Left cardiac atrium (tissue), 4 donors: ENCODE measurements around the gene SHD. TPM values are rescaled to one million over a fixed set of nuclear protein-coding genes. Genes with fewer than 3 reads are reported as not detected.
A peak's percentile ranks its signal among the peaks of the same experiment; 100 is the strongest.

Source experiments
- ATAC-seq, 2 donors: fragments of 200-7000 bp; cut with Tn5 transposase; one replicate each; pipeline ENCODE4 v1.9.1; 2020; ENCODE audit warnings: mild to moderate bottlenecking in 2 of 2, moderate library complexity in 2 of 2
- DNase-seq: peaks from one replicate; pipeline ENCODE4 v3.0.0-alpha.2; 2020
- intact Hi-C, 2 donors: fragments of 100-400 bp; cut with DNase I; formaldehyde crosslinking; loops; one replicate each; pipeline versions ENCODE4 v1.14.1 to v1.15.1; 2022 to 2023
- total RNA-seq, 2 donors: library from RNA; stranded (reverse); fragmentation: NEBNext Ultra II Directional; extraction: Animal tissue kit (Norgen Biotek cat#: 25700); gene quantifications; one replicate each; pipeline ENCODE4 v1.2.1, GENCODE V29; 2021
- donor health status: DM: no; HTN: yes; CAD: no.
- donor health status: DM: no; HTN: yes; CAD: no; lungs with severe emphysema.
- donor health status: DM: yes; HTN: yes; CAD: no.
- donor health status: Dilated cardiomyopathy.

SHD gene
- total RNA-seq, 2 donors from 2014 or later, result 21.4 to 37.0 TPM

DNA sequence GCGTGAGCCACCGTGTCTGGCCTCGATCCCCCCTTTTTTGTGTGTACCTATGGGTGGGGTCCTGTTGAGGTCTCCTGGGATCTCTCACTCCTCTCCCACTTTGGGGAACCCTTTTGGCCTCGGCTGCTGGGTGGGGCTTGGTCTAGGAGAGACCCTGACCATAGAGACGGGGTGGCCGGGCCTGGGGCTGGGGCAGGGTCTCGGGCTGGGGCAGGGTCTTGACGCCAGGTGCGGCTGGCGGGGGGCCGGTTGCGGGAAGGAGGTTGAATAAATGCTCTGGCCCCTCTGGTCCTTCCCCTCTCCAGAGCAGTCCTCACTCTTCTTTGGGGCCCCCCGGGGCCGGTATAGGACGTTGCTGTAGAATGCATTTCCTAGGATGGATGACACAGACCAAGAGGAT, 13.4 kb downstream of the SHD start:
- ATAC-seq (no peak), DNase-seq (no peak)
- intact Hi-C loops, result no loop called here

DNA sequence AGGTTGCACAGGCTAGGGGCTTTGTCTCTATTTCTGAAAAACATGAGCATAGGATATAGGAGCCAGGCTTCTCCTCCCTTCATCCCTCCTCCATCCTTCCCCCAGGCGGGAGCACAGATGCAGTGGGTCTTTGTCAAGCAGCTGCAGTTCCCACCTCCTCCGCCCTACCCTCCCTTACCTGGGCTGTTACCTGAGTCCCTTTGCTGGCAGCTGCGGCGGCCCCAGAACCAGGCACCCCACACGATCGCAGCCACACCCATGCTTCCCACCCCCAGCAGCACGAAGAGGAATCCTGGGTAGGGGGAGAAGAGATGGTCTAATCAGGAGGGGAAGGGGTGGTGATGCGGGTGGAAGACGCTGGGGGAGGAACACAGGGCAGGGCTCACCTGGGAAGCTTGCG, 15.3 kb downstream of the SHD start:
- intact Hi-C loops, result no loop called here

DNA sequence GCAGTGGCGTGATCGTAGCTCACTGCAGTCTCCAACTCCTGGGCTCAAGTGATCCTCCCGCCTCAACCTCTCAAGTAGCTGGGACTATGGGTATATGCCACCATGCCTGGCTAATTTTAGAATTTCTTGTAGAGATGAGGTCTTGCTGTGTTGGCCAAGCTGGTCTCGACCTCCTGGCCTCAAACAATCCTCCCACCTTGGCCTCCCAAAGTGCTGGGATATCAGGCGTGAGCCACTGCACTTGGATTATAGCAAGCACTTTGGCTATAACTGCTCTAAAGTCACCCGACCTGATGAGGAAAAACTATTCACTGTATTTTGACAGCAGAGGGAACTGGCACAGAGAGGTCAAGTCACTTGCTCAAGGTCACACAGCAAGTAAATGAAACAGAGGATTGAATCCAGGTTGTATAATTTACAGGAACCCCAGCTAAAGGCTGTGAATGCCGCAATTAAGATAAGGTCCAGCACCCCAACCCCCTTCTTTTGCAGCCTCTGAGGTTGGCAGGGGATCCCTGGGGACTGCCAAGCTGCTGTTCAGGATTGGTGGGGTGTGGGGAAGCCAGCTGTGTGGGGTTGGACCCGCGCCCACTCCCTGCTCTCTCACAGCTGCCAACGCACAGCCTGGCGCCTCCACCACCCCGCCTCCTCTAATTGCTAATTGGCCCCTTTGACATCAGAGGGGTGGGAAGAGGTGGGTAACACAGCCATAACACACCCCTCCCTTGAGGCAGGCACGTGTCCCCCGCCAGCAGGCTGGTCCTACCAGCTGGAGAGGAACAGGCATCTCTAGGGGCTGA, 17.1 kb downstream of the SHD start:
- intact Hi-C loops, result no loop called here
- ATAC-seq (peak in 1 of 2 donors; percentile 27), DNase-seq (no peak)

More for the DNA sequence above, 15.3 kb downstream of the SHD start:
- DNase-seq (no peak), ATAC-seq (no peak)

DNA sequence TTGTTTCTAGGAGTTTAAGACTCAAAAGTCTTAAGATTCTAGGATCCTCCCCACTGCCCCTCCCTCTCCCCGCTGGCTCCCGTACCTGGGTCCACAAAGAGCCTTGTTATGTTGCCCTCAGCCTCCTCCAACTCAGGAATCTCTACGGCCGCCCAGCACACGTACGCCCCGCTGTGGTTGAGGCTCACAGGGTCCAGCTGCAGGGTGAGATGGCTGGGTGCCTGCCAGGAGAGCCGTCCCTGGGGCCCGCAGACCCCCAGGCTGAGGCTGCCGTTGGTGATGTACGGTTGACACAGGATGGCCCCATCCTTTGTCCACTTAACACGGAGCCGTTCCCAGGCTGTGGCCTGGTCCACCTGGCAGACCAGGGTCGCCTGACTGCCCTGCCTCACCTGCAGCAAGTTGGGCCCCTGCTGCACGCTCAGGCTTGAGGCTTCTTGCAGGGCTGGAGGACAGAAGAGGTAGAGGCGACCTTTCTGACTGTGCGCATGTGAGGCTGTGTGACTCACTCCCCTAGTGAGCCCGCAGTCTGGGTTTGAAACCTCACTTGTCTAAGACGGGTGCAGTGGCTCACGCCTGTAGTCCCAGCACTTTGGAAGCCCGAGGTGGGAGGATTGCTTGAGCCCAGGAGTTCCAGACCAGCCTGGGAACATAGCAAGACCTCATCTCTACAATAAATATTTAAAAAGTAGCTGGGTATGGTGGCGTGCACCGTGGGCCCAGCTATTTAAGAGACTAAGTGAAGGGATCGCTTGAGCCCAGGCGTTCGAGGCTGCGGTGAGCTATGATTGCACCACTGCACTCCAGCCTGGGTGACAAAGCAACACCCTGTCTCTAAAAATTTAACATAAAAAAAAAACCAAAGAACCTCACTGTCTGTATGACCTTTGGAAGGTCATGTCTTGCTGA, 19.1 kb downstream of the SHD start:
- no peak for ATAC-seq
- intact Hi-C loops, result no loop called here
- DNase-seq, result no peak

DNA sequence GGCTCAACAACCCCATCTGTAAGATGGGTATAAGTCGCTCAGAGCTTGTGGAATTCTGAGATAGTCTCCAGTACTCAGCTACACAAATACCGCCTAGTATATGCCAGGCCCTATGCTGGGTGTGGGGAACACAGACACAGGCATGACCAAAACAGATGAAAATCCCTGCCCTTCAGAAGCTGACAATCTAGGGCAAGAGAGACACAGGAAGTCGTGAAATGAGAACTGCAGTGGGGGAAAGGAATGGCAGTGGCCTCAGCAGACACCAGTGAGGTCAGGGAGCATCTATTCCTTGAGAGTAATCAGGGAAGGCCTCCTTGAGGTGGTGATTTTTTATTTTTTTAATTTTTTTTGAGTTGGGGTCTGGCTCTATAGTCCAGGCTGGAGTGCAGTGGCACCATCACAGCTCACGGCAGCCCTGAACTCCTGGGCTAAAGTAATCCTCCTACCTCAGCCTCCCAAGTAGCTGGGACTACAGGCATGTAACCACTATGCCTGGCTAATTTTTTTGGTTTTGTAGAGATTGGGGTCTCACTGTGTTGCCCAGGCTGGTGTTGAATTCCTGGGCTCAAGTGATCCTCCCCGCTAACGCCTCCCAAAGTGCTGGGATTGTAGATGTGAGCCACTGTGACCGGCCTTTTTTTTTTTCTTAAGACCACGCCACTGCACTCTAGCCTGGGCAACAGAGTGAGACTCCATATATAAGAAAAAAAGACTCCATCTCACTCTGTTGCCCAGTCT, 19.9 kb downstream of the SHD start:
- ATAC-seq (no peak), DNase-seq (no peak)
- intact Hi-C loops, result no loop called here

DNA sequence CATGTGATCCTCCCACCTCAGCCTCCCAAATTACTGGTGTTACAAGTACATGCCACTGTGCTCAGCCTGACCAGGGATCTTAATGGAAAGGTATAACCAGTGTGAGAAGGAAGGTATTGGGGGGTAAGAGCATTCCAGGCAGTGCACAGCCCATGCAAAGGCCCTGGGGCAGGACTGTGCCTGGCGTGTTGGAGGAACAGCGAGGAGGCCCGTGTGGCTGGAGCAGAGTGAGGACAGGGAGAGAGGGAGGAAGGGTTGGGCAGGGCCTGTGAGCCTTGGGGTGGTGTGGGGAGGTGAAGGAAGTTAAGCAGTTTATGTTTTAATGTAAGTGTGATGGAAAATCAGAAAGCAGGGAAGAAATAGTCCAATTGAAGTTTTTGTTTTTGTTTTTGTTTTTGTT, 21.5 kb downstream of the SHD start:
- ATAC-seq, result no peak
- intact Hi-C loops, result no loop called here
- no peak for DNase-seq

DNA sequence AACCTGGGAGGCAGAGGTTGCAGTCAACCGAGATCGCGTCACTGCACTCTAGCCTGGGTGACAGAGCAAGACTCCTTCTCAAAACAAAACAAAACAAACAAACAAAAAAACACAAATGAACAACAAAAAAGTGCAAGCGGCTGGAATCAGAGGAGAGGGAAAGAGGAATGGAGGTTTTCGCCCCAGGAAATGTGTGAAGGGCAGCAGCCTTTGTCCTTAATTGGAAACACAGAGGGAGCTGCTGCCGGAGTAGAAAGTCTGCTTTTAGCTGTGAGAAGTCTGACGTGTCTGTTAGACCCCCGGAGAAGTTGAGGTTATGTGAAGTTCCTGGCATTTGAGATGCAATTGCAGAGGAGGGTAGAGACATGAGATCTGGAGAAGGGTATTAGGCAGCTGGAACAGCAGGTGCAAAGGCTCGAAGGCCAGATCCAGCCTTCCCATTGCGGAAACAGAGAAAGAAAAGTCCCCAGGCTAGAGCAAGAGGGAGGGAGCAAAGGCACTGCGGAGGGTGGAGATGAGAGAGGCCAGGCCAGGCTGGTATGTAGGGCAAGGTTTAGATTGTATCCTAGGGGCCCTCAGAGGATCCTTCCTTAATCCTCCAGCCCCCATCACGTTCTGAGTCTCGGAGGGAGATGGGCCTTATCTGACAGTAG, 22.6 kb downstream of the SHD start:
- intact Hi-C loops, result no loop called here
- DNase-seq, result no peak
- ATAC-seq, result no peak

DNA sequence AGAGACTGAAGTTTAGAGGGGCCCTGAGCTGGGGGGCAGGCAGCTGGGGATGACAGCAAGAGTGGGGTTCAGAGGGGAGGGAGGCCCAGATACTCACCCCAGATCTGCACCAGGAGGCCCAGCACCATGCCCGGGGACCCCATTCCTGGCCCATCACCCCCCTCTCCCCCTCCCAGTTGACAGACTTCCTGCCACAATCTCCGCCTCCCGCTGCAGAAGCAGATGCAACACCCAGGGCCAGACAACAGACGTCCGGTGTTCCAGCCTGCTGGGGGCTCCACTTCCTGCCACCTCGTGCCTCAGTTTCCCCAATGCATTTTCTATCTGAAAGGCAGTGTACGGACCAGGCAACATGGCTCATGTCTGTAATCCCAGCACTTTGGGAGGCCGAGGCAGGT, 23.2 kb downstream of the SHD start, which contains the start of gene TMIGD2:
TMIGD2 (minus strand) TSS at position 147 of the 398 bp plus-strand sequence; CDS start at position 143, 4 bp downstream.
- intact Hi-C loops, result no loop called here
- no peak for ATAC-seq
- no peak for DNase-seq

DNA sequence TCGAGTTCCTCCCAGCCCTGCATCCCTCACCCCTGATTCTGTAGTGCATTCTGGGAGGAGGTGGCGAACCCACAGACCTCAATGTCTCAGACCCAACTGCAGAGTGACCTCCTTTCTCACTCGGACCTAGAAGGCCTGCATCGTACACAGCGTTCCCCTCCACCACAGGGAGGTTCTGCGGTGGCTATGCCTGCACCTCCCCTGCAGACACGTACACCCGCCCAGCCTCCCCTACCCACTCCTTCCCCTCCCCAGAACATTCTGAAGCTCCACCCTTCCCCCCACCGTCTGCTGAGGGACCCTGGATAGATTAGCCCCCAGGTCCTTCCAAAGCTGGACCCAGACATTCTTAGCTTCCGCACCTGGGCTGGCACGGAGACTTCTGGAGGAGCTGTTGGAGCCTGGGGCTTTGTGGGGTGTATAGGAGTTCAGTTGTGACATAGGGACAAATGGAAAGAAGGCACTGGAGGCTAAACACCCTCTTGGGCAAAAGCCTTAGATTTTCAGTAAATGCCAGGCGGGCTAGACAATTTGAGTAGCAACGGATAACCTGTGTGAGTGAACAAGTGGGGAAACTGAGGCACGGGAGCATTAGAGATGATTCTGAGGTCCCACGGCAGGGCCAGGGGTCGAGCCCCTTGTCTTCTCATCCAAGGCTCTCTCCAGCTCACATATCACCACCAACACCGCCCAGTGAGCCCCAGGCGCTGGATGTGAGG, 24.9 kb downstream of the SHD start:
- no peak for ATAC-seq
- DNase-seq, result no peak
- intact Hi-C loops, result no loop called here

DNA sequence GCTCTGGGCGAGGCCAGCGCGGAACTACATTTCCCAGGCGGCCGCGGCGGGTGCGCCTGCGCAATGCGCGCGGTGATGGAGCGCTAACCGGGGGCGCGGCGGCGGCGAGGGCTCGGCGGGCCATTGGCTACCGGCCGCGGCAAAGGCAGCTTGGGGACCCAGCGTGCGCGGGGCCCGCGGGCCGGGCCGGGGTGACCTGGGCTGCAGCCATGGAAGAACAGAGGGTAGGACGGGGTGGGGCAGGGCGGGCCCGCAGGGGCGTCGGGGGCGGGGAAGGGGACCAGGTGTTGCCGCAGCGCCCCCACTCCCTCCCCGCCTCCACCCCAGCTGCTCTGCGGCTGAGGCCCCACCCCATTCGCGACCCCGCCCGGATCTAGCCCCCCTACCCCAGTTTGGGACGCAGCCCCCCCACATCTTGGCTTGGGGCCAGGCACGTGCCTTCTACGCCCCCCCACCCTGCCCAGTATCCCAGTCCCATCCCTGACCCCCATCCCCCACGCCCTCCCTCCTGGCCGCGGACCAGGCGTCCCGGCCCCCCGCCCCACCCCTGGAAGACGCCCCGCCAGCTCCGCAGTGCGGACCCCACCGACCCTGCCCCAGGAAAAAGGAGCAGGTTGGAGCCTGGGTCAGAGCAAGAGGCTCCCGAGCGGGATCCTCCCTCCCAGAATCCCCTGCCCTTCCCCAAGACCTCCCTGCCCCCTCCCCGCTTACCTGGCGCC, 25.6 kb downstream of the SHD start, which contains the start of gene FSD1:
FSD1 (plus strand) TSS at position 61 of the 719 bp plus-strand sequence; CDS start at position 210, 149 bp downstream.
- no peak for DNase-seq
- intact Hi-C loops, result no loop called here
- ATAC-seq, result peak; percentile 41 to 56

DNA sequence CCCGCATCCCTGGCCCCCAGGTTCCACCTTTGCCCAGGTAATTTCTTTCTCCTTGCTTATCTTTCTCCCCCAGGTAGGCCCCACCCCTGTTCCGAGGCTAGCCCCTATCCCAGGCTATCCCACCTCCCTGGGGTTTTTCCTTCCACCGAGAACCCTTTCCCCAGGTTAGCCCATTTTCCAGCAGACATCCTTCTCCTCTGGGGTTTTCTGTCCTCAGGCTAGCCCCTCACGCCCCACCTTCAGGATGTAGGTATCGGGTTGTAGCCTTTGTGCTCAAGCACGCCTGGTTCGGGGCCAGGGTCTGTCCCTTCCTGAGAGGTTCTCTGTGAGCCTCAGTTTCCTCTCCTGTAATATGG, 26.2 kb downstream of the SHD start:
- ATAC-seq (no peak), DNase-seq (no peak)
- intact Hi-C loops, result no loop called here

DNA sequence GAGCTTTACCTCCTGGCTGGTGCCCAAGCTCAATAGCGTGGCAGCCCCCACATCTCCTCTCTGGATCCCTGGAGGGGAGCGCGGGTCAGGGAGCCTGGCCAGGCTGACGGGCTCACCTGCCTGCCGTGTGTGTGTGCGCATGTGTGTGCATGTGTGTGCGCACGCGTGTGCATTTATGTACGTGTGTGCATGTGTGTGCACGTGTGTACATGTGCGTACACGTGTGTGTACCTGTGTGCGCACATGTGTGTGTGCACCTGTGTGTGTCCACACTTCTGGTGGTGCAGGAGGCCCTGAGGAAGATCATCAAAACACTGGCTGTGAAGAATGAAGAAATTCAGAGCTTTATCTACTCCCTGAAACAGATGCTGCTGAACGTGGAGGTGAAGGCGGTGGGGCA, 26.6 kb downstream of the SHD start:
- ATAC-seq (no peak), DNase-seq (no peak)
- intact Hi-C loops, result no loop called here

DNA sequence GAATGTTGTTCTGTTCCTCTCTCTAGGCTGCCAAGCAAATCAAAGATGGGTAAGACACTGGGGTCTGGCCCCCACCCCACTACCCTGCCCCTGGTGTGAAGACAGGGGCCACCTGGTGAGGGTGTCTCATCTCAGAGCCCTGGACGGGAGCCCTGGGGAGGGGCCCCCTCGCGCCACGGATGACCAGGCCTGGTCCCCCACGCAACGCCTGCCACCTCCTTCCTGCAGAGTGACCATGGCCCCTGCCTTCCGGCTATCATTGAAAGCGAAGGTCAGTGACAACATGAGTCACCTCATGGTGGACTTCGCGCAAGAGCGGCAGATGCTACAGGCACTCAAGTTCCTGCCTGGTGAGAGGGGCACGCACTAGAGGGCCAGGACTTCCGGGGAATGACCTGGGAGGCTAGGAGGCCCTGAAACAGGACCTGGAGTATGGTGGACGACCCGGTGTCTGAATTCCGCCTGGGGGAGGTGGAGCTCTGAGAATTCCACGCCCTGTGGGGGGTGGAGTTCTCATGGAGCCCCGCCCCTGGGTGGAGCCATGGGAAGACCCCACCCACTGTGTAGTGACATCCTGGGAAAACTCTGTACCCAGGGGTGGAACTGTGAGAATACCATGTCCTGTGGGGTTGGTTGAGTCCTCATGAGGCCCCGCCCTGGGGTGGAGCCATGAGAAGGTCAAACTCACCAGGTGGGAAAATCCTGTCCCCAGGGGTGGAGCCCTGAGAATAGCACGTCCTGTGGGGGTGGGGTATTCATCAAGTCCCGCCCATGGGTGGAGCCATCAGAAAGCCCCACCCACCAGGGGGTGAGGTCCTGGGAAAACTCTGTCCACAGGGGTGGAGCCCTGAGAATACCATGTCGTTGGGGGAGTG, 31.4 kb downstream of the SHD start:
- ATAC-seq (no peak), DNase-seq (no peak)
- intact Hi-C loops, result no loop called here

DNA sequence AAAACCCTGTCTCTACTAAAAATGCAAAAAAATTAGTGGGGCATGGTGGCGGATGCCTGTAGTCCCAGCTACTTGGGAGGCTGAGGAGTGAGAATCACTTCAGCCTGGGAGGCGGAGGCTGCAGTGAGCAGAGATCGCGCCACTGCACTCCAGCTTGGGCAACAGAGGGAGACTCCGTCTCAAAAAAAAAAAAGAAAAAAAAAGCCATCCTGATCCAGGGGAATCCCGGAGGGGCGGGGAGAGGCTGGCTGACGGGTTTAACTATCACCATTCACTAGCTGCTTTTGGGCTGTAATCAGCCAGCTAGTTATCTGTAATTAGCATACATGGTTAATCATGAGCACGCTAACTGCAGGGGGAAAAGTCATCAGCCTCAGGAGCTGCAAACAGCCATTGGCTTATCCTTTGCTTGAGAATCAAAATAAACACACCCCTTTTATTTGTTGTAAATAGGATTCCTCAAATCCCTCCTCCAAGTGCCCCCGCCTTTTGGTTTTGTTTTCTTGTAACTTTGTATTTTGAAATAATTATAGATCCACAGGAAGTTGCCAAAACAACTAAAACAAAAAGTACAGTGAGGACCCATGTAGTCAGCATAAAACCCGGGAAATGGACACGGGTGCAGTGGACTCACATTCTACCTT, 34.9 kb downstream of the SHD start:
- intact Hi-C loops, result no loop called here
- no peak for ATAC-seq

DNA sequence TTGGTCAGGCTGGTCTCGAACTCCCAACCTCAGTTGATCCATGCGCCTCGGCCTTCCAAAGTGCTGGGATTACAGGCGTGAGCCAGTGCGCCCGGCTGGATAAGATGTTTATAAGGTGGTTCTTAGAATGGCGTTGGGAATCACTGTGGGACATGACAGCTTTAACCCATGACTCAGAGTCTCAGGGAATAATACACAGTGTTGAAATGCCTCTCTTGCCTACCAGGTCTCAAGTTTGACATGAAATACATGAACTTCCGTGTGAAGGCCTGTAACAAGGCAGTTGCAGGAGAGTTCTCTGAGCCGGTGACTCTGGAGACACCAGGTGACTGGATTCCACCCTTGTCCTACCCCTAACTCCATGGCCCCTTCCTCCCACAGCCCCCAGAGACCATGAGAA, 37.9 kb downstream of the SHD start:
- DNase-seq (no peak), ATAC-seq (no peak)
- intact Hi-C loops, result no loop called here

More for the DNA sequence above, 34.9 kb downstream of the SHD start:
- no peak for DNase-seq

DNA sequence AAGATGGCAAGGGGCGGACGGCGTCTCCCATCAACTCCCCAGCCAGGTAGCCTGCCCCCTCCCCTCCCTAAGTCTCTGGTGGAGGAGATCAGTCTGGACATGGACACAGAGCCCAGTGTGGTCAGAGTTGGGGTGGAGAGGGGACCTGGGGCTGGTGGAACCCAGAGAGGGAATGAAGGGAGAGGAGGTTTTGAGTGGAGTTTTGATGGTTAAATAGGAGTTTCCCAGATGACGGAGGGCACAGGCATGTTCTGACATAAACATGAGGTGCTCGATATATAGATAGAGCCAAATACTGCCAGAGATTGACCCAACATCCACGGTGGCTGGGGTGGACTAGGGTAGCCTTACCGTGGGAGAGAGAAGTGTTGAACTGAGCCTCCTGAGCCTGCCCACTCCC, 39.4 kb downstream of the SHD start:
- no peak for ATAC-seq
- intact Hi-C loops, result no loop called here
- no peak for DNase-seq
